H9 (cell line): ENCODE measurements around the gene IGFBP1. TPM values are rescaled to one million over a fixed set of nuclear protein-coding genes. Genes with fewer than 3 reads are reported as not detected.
"Not testable (repeated sequence)": the region's sequence is repeated elsewhere in the genome, so short reads cannot be mapped to it uniquely, and the experiment has no call there.

Source experiments
- DNase-seq: peaks from one replicate; pipeline ENCODE4 v3.0.0-alpha.2; 2017
- H2AFZ ChIP-seq: one replicate; pipeline ENCODE4 v1.6.1; 2013; ENCODE audit warnings: mild to moderate bottlenecking, low read length, control low read depth, moderate library complexity
- H2AK5ac ChIP-seq: 2 replicates; pipeline ENCODE4 v1.6.1; 2013; ENCODE audit warnings: low read length, control low read depth, mixed read lengths; ENCODE audit not compliant: insufficient read length
- H2BK120ac ChIP-seq: one replicate; pipeline ENCODE4 v1.6.1; 2013; ENCODE audit warnings: low read depth, mild to moderate bottlenecking, low read length, control low read depth, inconsistent platforms; ENCODE audit not compliant: poor library complexity, severe bottlenecking
- H2BK12ac ChIP-seq: 2 replicates; pipeline ENCODE4 v1.6.1; 2013; ENCODE audit warnings: low read length, control low read depth, mixed read lengths, low read depth; ENCODE audit not compliant: insufficient read length
- H2BK15ac ChIP-seq: 2 replicates; pipeline ENCODE4 v1.6.1; 2013; ENCODE audit warnings: low read depth, low read length, control low read depth
- H2BK20ac ChIP-seq: one replicate; pipeline ENCODE4 v1.6.1; 2013; ENCODE audit warnings: low read depth, mild to moderate bottlenecking, low read length, control low read depth, inconsistent platforms; ENCODE audit not compliant: poor library complexity, severe bottlenecking
- H2BK5ac ChIP-seq: 2 replicates; pipeline ENCODE4 v1.6.1; 2013; ENCODE audit warnings: low read length, control low read depth, mixed read lengths; ENCODE audit not compliant: insufficient read length
- H3K14ac ChIP-seq: 2 replicates; pipeline ENCODE4 v1.6.1; 2013; ENCODE audit warnings: low read length, control low read depth; ENCODE audit not compliant: insufficient read depth
- H3K18ac ChIP-seq: 2 replicates; pipeline ENCODE4 v1.6.1; 2013; ENCODE audit warnings: low read depth, mild to moderate bottlenecking, mixed read lengths, low read length, control low read depth; ENCODE audit not compliant: insufficient read length
- H3K23ac ChIP-seq: 2 replicates; pipeline ENCODE4 v1.6.1; 2013; ENCODE audit warnings: low read length, control low read depth, mixed read lengths, low read depth; ENCODE audit not compliant: insufficient read length
- H3K23me2 ChIP-seq: 2 replicates; pipeline ENCODE4 v1.6.1; 2013; ENCODE audit warnings: low read depth, mild to moderate bottlenecking, mixed read lengths, low read length, control low read depth; ENCODE audit not compliant: insufficient read length, poor library complexity, severe bottlenecking
- H3K27ac ChIP-seq: 2 replicates; pipeline ENCODE4 v1.5.1; 2013; ENCODE audit warnings: low read length, control low read depth, mixed read lengths, low read depth; ENCODE audit not compliant: insufficient read length
- H3K27me3 ChIP-seq: 2 replicates; pipeline ENCODE4 v1.6.1; 2013; ENCODE audit warnings: low read length, control low read depth, inconsistent platforms; ENCODE audit not compliant: insufficient read depth
- H3K4ac ChIP-seq: 2 replicates; pipeline ENCODE4 v1.6.1; 2013; ENCODE audit warnings: low read depth, mild to moderate bottlenecking, control low read depth, inconsistent platforms, low read length, moderate library complexity
- H3K4me1 ChIP-seq: 2 replicates; pipeline ENCODE4 v1.6.1; 2013; ENCODE audit warnings: low read length, control low read depth, inconsistent platforms; ENCODE audit not compliant: insufficient read depth
- H3K4me2 ChIP-seq: 2 replicates; pipeline ENCODE4 v1.6.1; 2013; ENCODE audit warnings: low read length, control low read depth, mixed read lengths; ENCODE audit not compliant: insufficient read length, insufficient read depth
- H3K56ac ChIP-seq: 2 replicates; pipeline ENCODE4 v1.6.1; 2013; ENCODE audit warnings: low read depth, mild to moderate bottlenecking, mixed read lengths, low read length, control low read depth; ENCODE audit not compliant: insufficient read length
- H3K79me1 ChIP-seq: 2 replicates; pipeline ENCODE4 v1.6.1; 2013; ENCODE audit warnings: low read depth, mild to moderate bottlenecking, moderate library complexity, low read length, control low read depth, inconsistent platforms; ENCODE audit not compliant: insufficient read depth, poor library complexity, severe bottlenecking
- H3K79me2 ChIP-seq: 2 replicates; pipeline ENCODE4 v1.6.1; 2013; ENCODE audit warnings: low read length, control low read depth, inconsistent platforms; ENCODE audit not compliant: insufficient read depth
- H3K9ac ChIP-seq: 2 replicates; pipeline ENCODE4 v1.6.1; 2013; ENCODE audit warnings: low read length, control low read depth, mixed read lengths; ENCODE audit not compliant: insufficient read length; ENCODE audit errors: extremely low read depth
- H3K9me3 ChIP-seq: one replicate; pipeline ENCODE4 v1.6.1; 2013; ENCODE audit warnings: low read depth, low read length, inconsistent platforms; ENCODE audit not compliant: control insufficient read depth
- H3T11ph ChIP-seq: one replicate; pipeline ENCODE4 v1.6.1; 2013; ENCODE audit warnings: mild to moderate bottlenecking, low read length, control low read depth, inconsistent platforms
- H4K20me1 ChIP-seq: one replicate; pipeline ENCODE4 v1.6.1; 2013; ENCODE audit not compliant: control insufficient read depth, insufficient read length, insufficient read depth
- H4K5ac ChIP-seq: 2 replicates; pipeline ENCODE4 v1.6.1; 2013; ENCODE audit warnings: low read depth, mild to moderate bottlenecking, mixed read lengths, low read length, control low read depth; ENCODE audit not compliant: insufficient read length
- H4K8ac ChIP-seq: replicated peaks from 2 replicates; pipeline ENCODE4 v1.6.1; 2013; ENCODE audit warnings: low read length, control low read depth, mixed read lengths, low read depth; ENCODE audit not compliant: insufficient read length
- H4K91ac ChIP-seq: 2 replicates; pipeline ENCODE4 v1.6.1; 2013; ENCODE audit warnings: low read depth, mild to moderate bottlenecking, moderate library complexity, mixed read lengths, low read length, control low read depth; ENCODE audit not compliant: insufficient read length
- H3K27ac Mint-ChIP-seq, 3 experiments: 2 replicates in 2 of 3; 3 replicates in 1 of 3; pipeline ENCODE4 v1.8.0; 2020 to 2021; ENCODE audit warnings: mixed read lengths in 3 of 3, mild to moderate bottlenecking in 1 of 3, moderate library complexity in 1 of 3
- H3K27me3 Mint-ChIP-seq: 2 replicates; pipeline ENCODE4 v1.8.0; 2021; ENCODE audit warnings: low read depth, mild to moderate bottlenecking, moderate library complexity, mixed read lengths
- H3K36me3 Mint-ChIP-seq, 3 experiments: 2 replicates in 2 of 3; 3 replicates in 1 of 3; pipeline ENCODE4 v1.8.0; 2020 to 2021; ENCODE audit warnings: low read depth in 3 of 3, mixed read lengths in 3 of 3; ENCODE audit not compliant: insufficient read depth in 1 of 3
- H3K4me1 Mint-ChIP-seq, 2 experiments: 2 replicates each; pipeline ENCODE4 v1.8.0; 2020; ENCODE audit warnings: mixed read lengths in 2 of 2
- H3K4me3 Mint-ChIP-seq, 2 experiments: 2 replicates in 1 of 2; 3 replicates in 1 of 2; pipeline ENCODE4 v1.8.0; 2020 to 2021; ENCODE audit warnings: mild to moderate bottlenecking in 2 of 2, mixed read lengths in 2 of 2, moderate library complexity in 1 of 2
- H3K9me3 Mint-ChIP-seq, 2 experiments: 2 replicates in 1 of 2; 3 replicates in 1 of 2; pipeline ENCODE4 v1.8.0; 2020; ENCODE audit warnings: mild to moderate bottlenecking in 2 of 2, mixed read lengths in 2 of 2, moderate library complexity in 1 of 2
- WGBS: extraction: QIAGEN DNeasy Blood & Tissue Kit; methylation state at CpG from one replicate; pipeline ENCODE4 v1.1.7; 2013; ENCODE audit warnings: missing lambda C conversion rate, low lambda C conversion rate, mixed read lengths; ENCODE audit not compliant: insufficient read length; ENCODE audit errors: extremely low coverage; 5-methylcytosine and 5-hydroxymethylcytosine counted together
- long read RNA-seq: library from polyadenylated mRNA; unstranded; transcript quantifications from one replicate; pipeline ENCODE4 v2.0.0, GENCODE V29; 2020
- total RNA-seq: library from RNA; stranded (reverse); gene quantifications from 2 replicates; pipeline ENCODE4 v1.2.1, GENCODE V29; 2021
- TF ChIP-seq, protein P1 (sequence below): fragments of 200-600 bp; sonication (generic); conservative IDR thresholded peaks from 3 replicates; pipeline ENCODE4 v1.8.0; 2021; ENCODE audit warnings: antibody characterized with exemption, mild to moderate bottlenecking

The IGFBP1 gene
- total RNA-seq, result not detected in 2 replicates
- long read RNA-seq, result 0 reads

GRCh38 chr7:45888185-45888992 is at the start of gene IGFBP1:
Gene IGFBP1 (plus strand): TSS chr7:45888488. CDS start chr7:45888653, 165 bp downstream.
- Histone ChIP-seq H4K8ac (no peak within 1 kb of the TSS), H2BK20ac (no peak within 1 kb of the TSS), H4K5ac (no peak within 1 kb of the TSS), H2BK120ac (no peak within 1 kb of the TSS), H3K27me3 (peaks cover 14% of the 10 kb centered on the region; the same call in 1 of the 2 replicates), H3K27ac (no peak within 1 kb of the TSS), H3K23ac (no peak within 1 kb of the TSS), H2BK12ac (no peak within 1 kb of the TSS), H3K18ac (no peak within 1 kb of the TSS), H4K91ac (no peak within 1 kb of the TSS), H3K9ac (no peak within 1 kb of the TSS), H2AK5ac (no peak within 1 kb of the TSS), H3K4me2 (peak within 1 kb of the TSS; percentile 44), H3K9me3 (no peaks in the 10 kb centered on the region), H3K79me2 (no peaks in the 10 kb centered on the region), H2BK5ac (no peak within 1 kb of the TSS), H3K23me2 (no peaks in the 10 kb centered on the region), H3K4me1 (peaks cover 3% of the 10 kb centered on the region), H2AFZ (no peak within 1 kb of the TSS), H3T11ph (no peak within 1 kb of the TSS), H2BK15ac (no peak within 1 kb of the TSS), H4K20me1 (no peaks in the 10 kb centered on the region), H3K56ac (no peak within 1 kb of the TSS), H3K14ac (no peak within 1 kb of the TSS), H3K4ac (no peak within 1 kb of the TSS), H3K79me1 (no peaks in the 10 kb centered on the region)
- Mint-ChIP-seq H3K4me3 (peak within 1 kb of the TSS; percentile 68 to 78), H3K9me3 (no peaks in the 10 kb centered on the region; a peak in 1 of 5 replicates), H3K4me1 (peaks cover 14 to 21% of the 10 kb centered on the region in 2 experiments), H3K36me3 (no peaks in the 10 kb centered on the region), H3K27ac (no peak within 1 kb of the TSS), H3K27me3 (peaks cover 92% of the 10 kb centered on the region)
- DNase-seq, result peak; percentile 45
- TF ChIP-seq, protein P1, sequence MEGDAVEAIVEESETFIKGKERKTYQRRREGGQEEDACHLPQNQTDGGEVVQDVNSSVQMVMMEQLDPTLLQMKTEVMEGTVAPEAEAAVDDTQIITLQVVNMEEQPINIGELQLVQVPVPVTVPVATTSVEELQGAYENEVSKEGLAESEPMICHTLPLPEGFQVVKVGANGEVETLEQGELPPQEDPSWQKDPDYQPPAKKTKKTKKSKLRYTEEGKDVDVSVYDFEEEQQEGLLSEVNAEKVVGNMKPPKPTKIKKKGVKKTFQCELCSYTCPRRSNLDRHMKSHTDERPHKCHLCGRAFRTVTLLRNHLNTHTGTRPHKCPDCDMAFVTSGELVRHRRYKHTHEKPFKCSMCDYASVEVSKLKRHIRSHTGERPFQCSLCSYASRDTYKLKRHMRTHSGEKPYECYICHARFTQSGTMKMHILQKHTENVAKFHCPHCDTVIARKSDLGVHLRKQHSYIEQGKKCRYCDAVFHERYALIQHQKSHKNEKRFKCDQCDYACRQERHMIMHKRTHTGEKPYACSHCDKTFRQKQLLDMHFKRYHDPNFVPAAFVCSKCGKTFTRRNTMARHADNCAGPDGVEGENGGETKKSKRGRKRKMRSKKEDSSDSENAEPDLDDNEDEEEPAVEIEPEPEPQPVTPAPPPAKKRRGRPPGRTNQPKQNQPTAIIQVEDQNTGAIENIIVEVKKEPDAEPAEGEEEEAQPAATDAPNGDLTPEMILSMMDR, result no peak
- WGBS, result no CpG with 5 or more reads among the region's 73 CpGs

DNA sequence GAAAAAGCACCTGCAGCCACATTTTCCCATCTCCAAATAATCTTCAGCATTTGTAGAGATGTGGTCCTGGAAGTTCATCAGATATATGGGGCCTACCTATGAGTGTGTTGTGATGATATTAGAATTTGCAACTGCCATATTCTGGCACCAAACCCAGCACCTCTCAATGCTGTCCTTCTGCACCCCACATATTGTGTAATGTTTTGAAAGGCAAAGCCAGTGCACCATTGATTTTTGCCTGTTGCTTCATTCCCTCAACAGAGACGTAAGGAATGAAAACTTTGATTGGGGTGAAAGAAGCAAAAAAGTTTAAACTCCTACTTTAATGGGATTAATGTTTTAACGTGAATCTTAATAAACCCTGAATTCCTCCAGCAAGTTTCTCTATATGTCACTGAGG is 49.4 kb upstream of the IGFBP1 start:
- H3K4me1 ChIP-seq, H4K91ac ChIP-seq, H2BK15ac ChIP-seq, H4K8ac ChIP-seq, H3K9ac ChIP-seq, H3K14ac ChIP-seq, DNase-seq, H2AFZ ChIP-seq, H2BK12ac ChIP-seq, H3K27me3 Mint-ChIP-seq, H4K20me1 ChIP-seq, H3K23me2 ChIP-seq, H3T11ph ChIP-seq, H2BK5ac ChIP-seq, H3K4ac ChIP-seq, H2BK20ac ChIP-seq, H3K4me3 Mint-ChIP-seq, H3K23ac ChIP-seq, H3K27ac Mint-ChIP-seq, H3K4me2 ChIP-seq, H4K5ac ChIP-seq, H3K27me3 ChIP-seq, H2AK5ac ChIP-seq, H3K79me1 ChIP-seq, H3K18ac ChIP-seq, H3K56ac ChIP-seq, H3K9me3 ChIP-seq, H3K4me1 Mint-ChIP-seq, H3K79me2 ChIP-seq, H2BK120ac ChIP-seq, H3K27ac ChIP-seq, H3K36me3 Mint-ChIP-seq, H3K9me3 Mint-ChIP-seq: not testable (repeated sequence)
- WGBS, result no CpG with 5 or more reads among the region's 2 CpGs
